Glomerular visceral epithelial cell (primary cell): ENCODE results near the gene GART.
"Not testable (repeated sequence)": the region's sequence is repeated elsewhere in the genome, so short reads cannot be mapped to it uniquely, and the experiment has no call there.

Source experiments
- DNase-seq: peaks from one replicate; pipeline ENCODE4 v3.0.0-alpha.2; 2016; ENCODE audit errors: extremely low spot score

GART gene

GRCh38 chr21:33469183-33469582 is 72.7 kb downstream of the GART start:
- not testable (repeated sequence) for DNase-seq

- no peak for DNase-seq
Observed at GRCh38 chr21:33461538-33462250, 80.2 kb downstream of the GART start.

DNA sequence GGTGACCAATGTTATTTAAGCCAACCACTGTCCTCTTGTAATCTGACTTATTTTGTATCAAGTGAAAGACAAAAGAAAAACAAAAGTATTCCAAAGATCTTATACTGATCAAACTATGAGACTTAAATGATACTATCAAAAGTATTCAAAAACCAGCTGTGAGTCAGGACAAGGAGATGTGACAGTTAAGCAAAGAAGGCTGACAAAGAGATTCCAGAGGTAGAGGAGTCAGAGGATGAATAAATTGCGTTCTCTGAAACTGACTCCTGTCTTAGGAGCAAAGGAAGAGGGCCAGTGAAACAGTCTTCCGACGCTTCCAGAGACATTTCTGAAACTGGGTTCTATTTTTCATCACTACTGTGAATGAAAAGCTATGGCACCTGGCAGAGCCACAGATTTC is 83.1 kb downstream of the GART start:
- no peak for DNase-seq

- no peak for DNase-seq
Observed at GRCh38 chr21:33455686-33456446, 86.1 kb downstream of the GART start.
